IPS-15b (cell line): ENCODE measurements around the gene FADS1.

Experiments
- H3K27me3 ChIP-seq: one replicate; pipeline ENCODE4 v1.6.1; 2013; ENCODE audit warnings: low read length; ENCODE audit not compliant: control insufficient read depth, insufficient read depth
- H3K36me3 ChIP-seq: one replicate; pipeline ENCODE4 v1.6.1; 2013; ENCODE audit warnings: low read length; ENCODE audit not compliant: control insufficient read depth, insufficient read depth
- H3K4me1 ChIP-seq: one replicate; pipeline ENCODE4 v1.6.1; 2013; ENCODE audit warnings: mild to moderate bottlenecking, low read length; ENCODE audit not compliant: control insufficient read depth, insufficient read depth
- H3K4me3 ChIP-seq: one replicate; pipeline ENCODE4 v1.5.1; 2013; ENCODE audit warnings: low read depth, low read length
- H3K9ac ChIP-seq: one replicate; pipeline ENCODE4 v1.6.1; 2013; ENCODE audit warnings: low read depth, mild to moderate bottlenecking, low read length
- H3K9me3 ChIP-seq: one replicate; pipeline ENCODE4 v1.6.1; 2013; ENCODE audit warnings: mild to moderate bottlenecking, low read length; ENCODE audit not compliant: control insufficient read depth, insufficient read depth

Gene FADS1

GRCh38 chr11:61769169-61769920 is 47.5 kb downstream of the FADS1 start:
- Histone ChIP-seq H3K27me3 (no peaks in the 10 kb centered on the region), H3K9ac (no peak overlapping the region), H3K4me3 (no peak overlapping the region), H3K36me3 (no peaks in the 10 kb centered on the region), H3K4me1 (peaks cover 2% of the 10 kb centered on the region), H3K9me3 (no peaks in the 10 kb centered on the region)

- Histone ChIP-seq H3K4me1 (peaks cover 2% of the 10 kb centered on the region), H3K4me3 (no peak overlapping the region), H3K9ac (no peak overlapping the region), H3K27me3 (no peaks in the 10 kb centered on the region), H3K36me3 (no peaks in the 10 kb centered on the region), H3K9me3 (no peaks in the 10 kb centered on the region)
These were observed 48.3 kb downstream of the FADS1 start for GRCh38 chr11:61768376-61769076.

- H3K4me3 ChIP-seq, result no peak overlapping the region
- no peaks in the 10 kb centered on the region for H3K27me3 ChIP-seq
- H3K4me1 ChIP-seq, result peaks cover 5% of the 10 kb centered on the region
- H3K9ac ChIP-seq, result no peak overlapping the region
- H3K36me3 ChIP-seq, result no peaks in the 10 kb centered on the region
- no peaks in the 10 kb centered on the region for H3K9me3 ChIP-seq
These were observed 50.4 kb downstream of the FADS1 start for GRCh38 chr11:61766353-61766841.

- H3K4me3 ChIP-seq, result no peak overlapping the region
- H3K36me3 ChIP-seq, result no peaks in the 10 kb centered on the region
- peaks cover 5% of the 10 kb centered on the region for H3K4me1 ChIP-seq
- H3K9me3 ChIP-seq, result no peaks in the 10 kb centered on the region
- no peak overlapping the region for H3K9ac ChIP-seq
- no peaks in the 10 kb centered on the region for H3K27me3 ChIP-seq
These were observed 51.1 kb downstream of the FADS1 start for GRCh38 chr11:61765550-61766253.

GRCh38 chr11:61764606-61765260 is 52.1 kb downstream of the FADS1 start:
- peaks cover 5% of the 10 kb centered on the region for H3K4me1 ChIP-seq
- no peaks in the 10 kb centered on the region for H3K36me3 ChIP-seq
- no peaks in the 10 kb centered on the region for H3K9me3 ChIP-seq
- H3K27me3 ChIP-seq, result no peaks in the 10 kb centered on the region
- H3K9ac ChIP-seq, result no peak overlapping the region
- H3K4me3 ChIP-seq, result no peak overlapping the region

- H3K9me3 ChIP-seq, result no peaks in the 10 kb centered on the region
- no peaks in the 10 kb centered on the region for H3K27me3 ChIP-seq
- no peaks in the 10 kb centered on the region for H3K36me3 ChIP-seq
- H3K9ac ChIP-seq, result no peak overlapping the region
- peaks cover 5% of the 10 kb centered on the region for H3K4me1 ChIP-seq
- H3K4me3 ChIP-seq, result no peak overlapping the region
These were observed 52.7 kb downstream of the FADS1 start for GRCh38 chr11:61763930-61764605.

- Histone ChIP-seq H3K27me3 (no peaks in the 10 kb centered on the region), H3K4me3 (no peak overlapping the region), H3K36me3 (no peaks in the 10 kb centered on the region), H3K9ac (no peak overlapping the region), H3K4me1 (peaks cover 5% of the 10 kb centered on the region), H3K9me3 (no peaks in the 10 kb centered on the region)
These were observed 54.0 kb downstream of the FADS1 start for GRCh38 chr11:61762798-61763197.

GRCh38 chr11:61762223-61762615 is 54.6 kb downstream of the FADS1 start:
- no peaks in the 10 kb centered on the region for H3K9me3 ChIP-seq
- no peak overlapping the region for H3K9ac ChIP-seq
- no peaks in the 10 kb centered on the region for H3K27me3 ChIP-seq
- H3K36me3 ChIP-seq, result no peaks in the 10 kb centered on the region
- no peak overlapping the region for H3K4me3 ChIP-seq
- peaks cover 5% of the 10 kb centered on the region for H3K4me1 ChIP-seq

GRCh38 chr11:61761440-61762222 is 55.2 kb downstream of the FADS1 start:
- H3K27me3 ChIP-seq, result no peaks in the 10 kb centered on the region
- no peak overlapping the region for H3K9ac ChIP-seq
- H3K4me3 ChIP-seq, result no peak overlapping the region
- no peaks in the 10 kb centered on the region for H3K9me3 ChIP-seq
- peaks cover 5% of the 10 kb centered on the region for H3K4me1 ChIP-seq
- H3K36me3 ChIP-seq, result no peaks in the 10 kb centered on the region

GRCh38 chr11:61760946-61761345 is 55.9 kb downstream of the FADS1 start:
- Histone ChIP-seq H3K9ac (no peak overlapping the region), H3K4me1 (peaks cover 5% of the 10 kb centered on the region)

More at GRCh38 chr11:61760946-61761345, 55.9 kb downstream of the FADS1 start:
- H3K36me3 ChIP-seq, result no peaks in the 10 kb centered on the region
- H3K27me3 ChIP-seq, result no peaks in the 10 kb centered on the region
- no peaks in the 10 kb centered on the region for H3K9me3 ChIP-seq
- H3K4me3 ChIP-seq, result no peak overlapping the region
